ENCODE measurements around the gene NT5C1A. TPM values are rescaled to one million over a fixed set of nuclear protein-coding genes. Genes with fewer than 3 reads are reported as not detected.

NT5C1A gene
- total RNA-seq, 1 donor from 2014 or later, result not detected

DNA sequence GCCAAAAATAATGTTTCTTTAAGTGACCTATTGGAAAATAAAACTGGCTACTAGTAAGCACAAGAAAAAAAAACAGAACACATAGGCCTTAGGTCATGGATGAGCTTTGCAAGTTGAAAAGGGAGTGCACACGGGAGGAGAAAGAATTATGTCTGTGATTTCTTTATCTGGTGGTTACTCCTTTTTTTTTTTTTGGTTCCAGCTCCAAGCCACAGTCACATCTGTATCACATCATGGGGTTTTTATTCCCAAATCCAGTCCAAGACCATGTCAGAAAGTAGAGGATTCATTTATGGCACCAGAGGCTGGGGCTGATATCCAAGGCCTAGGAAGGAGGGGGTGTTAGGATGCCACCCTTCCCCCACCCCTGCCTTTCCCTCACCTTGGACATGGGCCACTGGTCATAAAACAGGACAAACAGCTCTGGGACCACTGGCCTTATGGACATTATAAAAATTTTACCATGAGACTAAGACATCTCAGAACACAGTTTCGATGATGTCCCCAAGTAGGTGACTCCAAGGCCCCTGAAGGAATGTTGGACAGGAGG lies 22.2 kb downstream of the NT5C1A start:
- DNase-seq (ENCODE audit: low spot score, unreplicated experiment), result no peak
- Mint-ChIP-seq H3K4me3 (ENCODE audit: low read depth) (no peak overlapping the region), H3K9me3 (ENCODE audit: low read depth) (no peaks in the 10 kb centered on the region), H3K36me3 (ENCODE audit: insufficient read depth) (no peaks in the 10 kb centered on the region), H3K27me3 (peaks cover 15% of the 10 kb centered on the region), H3K27ac (no peak overlapping the region), H3K4me1 (ENCODE audit: low read depth) (peaks cover 8% of the 10 kb centered on the region)
- TF ChIP-seq, protein P1, sequence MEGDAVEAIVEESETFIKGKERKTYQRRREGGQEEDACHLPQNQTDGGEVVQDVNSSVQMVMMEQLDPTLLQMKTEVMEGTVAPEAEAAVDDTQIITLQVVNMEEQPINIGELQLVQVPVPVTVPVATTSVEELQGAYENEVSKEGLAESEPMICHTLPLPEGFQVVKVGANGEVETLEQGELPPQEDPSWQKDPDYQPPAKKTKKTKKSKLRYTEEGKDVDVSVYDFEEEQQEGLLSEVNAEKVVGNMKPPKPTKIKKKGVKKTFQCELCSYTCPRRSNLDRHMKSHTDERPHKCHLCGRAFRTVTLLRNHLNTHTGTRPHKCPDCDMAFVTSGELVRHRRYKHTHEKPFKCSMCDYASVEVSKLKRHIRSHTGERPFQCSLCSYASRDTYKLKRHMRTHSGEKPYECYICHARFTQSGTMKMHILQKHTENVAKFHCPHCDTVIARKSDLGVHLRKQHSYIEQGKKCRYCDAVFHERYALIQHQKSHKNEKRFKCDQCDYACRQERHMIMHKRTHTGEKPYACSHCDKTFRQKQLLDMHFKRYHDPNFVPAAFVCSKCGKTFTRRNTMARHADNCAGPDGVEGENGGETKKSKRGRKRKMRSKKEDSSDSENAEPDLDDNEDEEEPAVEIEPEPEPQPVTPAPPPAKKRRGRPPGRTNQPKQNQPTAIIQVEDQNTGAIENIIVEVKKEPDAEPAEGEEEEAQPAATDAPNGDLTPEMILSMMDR (IDR thresholded peaks at IDR 0.05; ENCODE audit: unreplicated experiment), result no peak

DNA sequence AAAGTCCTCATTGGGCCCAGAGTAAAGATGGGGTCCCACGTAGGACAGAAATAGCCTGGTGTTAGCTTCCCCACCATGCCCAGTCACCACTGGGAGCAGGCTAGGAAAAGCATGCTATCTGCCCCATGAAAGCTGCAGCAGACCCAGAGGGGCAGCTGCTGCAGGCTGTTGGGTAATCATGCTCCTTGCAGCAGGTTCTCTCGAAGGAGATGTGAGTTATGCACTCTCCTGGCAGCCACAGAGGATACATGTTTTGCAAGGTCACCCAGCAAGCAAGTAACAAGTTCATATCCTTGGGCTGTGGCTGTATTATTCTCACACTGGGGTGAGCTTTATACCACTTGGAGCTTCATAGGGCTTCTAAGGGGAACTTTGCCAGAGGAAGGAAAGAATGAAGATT lies 23.4 kb downstream of the NT5C1A start:
- H3K4me1 Mint-ChIP-seq (ENCODE audit: low read depth), result peaks cover 8% of the 10 kb centered on the region
- H3K9me3 Mint-ChIP-seq (ENCODE audit: low read depth), result no peaks in the 10 kb centered on the region
- TF ChIP-seq, protein P1 (IDR thresholded peaks at IDR 0.05; ENCODE audit: unreplicated experiment), result no peak
- H3K36me3 Mint-ChIP-seq (ENCODE audit: insufficient read depth), result no peaks in the 10 kb centered on the region
- H3K27ac Mint-ChIP-seq, result no peak overlapping the region
- DNase-seq (ENCODE audit: low spot score, unreplicated experiment), result no peak
- no peak overlapping the region for H3K4me3 Mint-ChIP-seq (ENCODE audit: low read depth)
- peaks cover 16% of the 10 kb centered on the region for H3K27me3 Mint-ChIP-seq

DNA sequence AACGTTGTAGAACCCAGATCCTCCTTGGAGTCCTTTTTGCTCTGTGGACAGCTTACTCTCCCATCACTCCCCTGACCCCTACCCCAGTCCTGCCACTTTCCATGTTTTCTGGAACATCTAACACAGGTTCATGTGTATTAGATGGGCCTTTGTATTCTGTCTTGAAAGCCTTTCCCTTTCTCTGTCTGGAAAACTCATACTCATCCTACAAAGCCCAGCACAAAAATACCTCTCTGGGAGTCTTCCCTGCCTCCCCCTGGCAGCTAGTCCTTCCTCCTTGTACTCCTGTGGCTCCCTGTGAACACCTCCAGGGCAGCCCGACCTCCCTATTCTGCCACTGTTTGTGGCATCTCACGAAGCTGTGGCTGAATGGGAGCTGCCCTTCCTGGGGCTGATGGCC lies 24.7 kb downstream of the NT5C1A start:
- no peak for DNase-seq (ENCODE audit: low spot score, unreplicated experiment)
- Mint-ChIP-seq H3K4me1 (ENCODE audit: low read depth) (peaks cover 8% of the 10 kb centered on the region), H3K27me3 (peaks cover 27% of the 10 kb centered on the region), H3K9me3 (ENCODE audit: low read depth) (no peaks in the 10 kb centered on the region), H3K4me3 (ENCODE audit: low read depth) (no peak overlapping the region), H3K27ac (peak overlapping the region; percentile 94), H3K36me3 (ENCODE audit: insufficient read depth) (no peaks in the 10 kb centered on the region)
- TF ChIP-seq, protein P1 (IDR thresholded peaks at IDR 0.05; ENCODE audit: unreplicated experiment), result no peak

DNA sequence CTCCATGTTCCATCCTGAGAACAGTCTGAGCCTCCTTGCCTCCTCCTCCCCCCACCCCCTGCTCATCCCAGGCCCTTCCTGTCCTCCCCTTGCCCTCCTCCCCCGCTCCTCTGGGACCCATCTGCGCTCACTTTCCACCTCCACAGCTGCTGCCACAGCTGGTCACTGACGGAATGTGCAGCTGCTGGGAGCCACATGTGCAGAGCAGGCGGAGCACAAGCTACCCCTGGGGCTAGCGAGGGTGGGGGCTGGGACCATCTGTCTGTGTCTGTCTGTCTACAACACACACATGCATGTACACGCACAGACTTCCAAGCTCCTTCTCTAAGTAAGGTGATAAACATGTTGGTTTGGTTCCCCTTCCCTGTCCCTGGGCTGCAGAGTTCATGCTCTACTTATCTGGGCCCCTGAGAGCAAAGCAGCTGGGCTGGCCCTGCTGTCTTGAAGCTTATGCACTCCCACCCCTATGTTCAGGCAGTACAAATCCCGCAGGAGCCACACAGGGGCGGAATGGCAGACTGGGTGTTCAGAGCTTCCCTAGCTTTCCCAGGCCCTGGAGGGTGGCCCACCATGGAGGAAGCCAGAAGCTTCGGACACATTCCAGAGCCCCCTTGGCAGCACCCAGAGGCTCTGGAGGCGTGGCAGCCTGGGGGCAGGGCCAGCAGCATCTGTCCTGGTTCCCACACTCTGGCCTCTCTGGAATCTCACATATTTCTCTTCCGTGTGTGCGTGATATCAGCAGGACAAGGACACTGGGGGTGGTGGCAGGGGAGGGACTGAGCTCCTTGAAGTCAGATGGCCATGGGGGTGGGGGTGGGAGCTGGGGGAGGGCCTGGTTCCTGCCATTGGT lies 25.4 kb downstream of the NT5C1A start:
- Mint-ChIP-seq H3K4me3 (ENCODE audit: low read depth) (no peak overlapping the region), H3K9me3 (ENCODE audit: low read depth) (no peaks in the 10 kb centered on the region), H3K36me3 (ENCODE audit: insufficient read depth) (no peaks in the 10 kb centered on the region), H3K27ac (peak overlapping the region; percentile 94), H3K27me3 (peaks cover 27% of the 10 kb centered on the region), H3K4me1 (ENCODE audit: low read depth) (peaks cover 8% of the 10 kb centered on the region)
- peak; percentile 42 for DNase-seq (ENCODE audit: low spot score, unreplicated experiment)
- TF ChIP-seq, protein P1 (IDR thresholded peaks at IDR 0.05; ENCODE audit: unreplicated experiment), result no peak

DNA sequence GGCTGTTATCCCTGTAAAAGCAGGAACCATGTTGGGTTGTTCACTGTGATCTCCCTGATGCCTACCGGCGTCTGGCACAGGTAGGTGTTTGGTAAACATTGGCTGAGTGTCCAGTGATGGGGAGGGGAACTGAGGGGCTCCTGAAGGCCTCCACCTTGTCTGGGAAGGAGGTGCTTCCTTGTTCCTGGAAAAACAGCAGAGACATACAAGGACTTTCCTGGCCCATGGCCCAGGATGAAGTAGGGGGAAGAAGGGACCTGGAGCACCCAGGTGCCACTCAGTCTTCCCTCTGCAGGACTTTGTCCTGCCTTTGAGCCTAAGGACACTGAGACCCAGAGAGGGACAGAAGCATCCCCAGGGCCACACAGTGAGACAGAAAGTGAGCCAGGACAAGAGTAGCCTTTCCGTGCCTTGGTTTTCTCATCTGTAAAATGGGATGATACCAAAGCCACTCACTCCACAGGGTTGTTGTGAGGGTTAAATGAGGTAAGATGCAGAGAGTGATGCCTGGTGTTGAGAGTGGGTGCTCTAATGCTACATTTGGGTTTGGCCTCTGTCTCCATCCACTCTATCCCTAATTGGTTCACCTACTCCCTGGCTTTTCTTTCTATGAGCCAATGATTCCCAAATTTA lies 26.4 kb downstream of the NT5C1A start:
- peaks cover 33% of the 10 kb centered on the region for H3K27me3 Mint-ChIP-seq
- no peaks in the 10 kb centered on the region for H3K9me3 Mint-ChIP-seq (ENCODE audit: low read depth)
- TF ChIP-seq, protein P1 (IDR thresholded peaks at IDR 0.05; ENCODE audit: unreplicated experiment), result no peak
- no peak for DNase-seq (ENCODE audit: low spot score, unreplicated experiment)
- no peaks in the 10 kb centered on the region for H3K36me3 Mint-ChIP-seq (ENCODE audit: insufficient read depth)
- peak overlapping the region; percentile 94 for H3K27ac Mint-ChIP-seq
- H3K4me1 Mint-ChIP-seq (ENCODE audit: low read depth), result peaks cover 8% of the 10 kb centered on the region
- no peak overlapping the region for H3K4me3 Mint-ChIP-seq (ENCODE audit: low read depth)
